ENCODE data around the gene DPP4. TPM values are rescaled to one million over a fixed set of nuclear protein-coding genes. Genes with fewer than 3 reads are reported as not detected.

DPP4 gene
- total and polyA plus RNA-seq, 8 donors = 0.15 to 30.1 (median 2.4) TPM

DNA sequence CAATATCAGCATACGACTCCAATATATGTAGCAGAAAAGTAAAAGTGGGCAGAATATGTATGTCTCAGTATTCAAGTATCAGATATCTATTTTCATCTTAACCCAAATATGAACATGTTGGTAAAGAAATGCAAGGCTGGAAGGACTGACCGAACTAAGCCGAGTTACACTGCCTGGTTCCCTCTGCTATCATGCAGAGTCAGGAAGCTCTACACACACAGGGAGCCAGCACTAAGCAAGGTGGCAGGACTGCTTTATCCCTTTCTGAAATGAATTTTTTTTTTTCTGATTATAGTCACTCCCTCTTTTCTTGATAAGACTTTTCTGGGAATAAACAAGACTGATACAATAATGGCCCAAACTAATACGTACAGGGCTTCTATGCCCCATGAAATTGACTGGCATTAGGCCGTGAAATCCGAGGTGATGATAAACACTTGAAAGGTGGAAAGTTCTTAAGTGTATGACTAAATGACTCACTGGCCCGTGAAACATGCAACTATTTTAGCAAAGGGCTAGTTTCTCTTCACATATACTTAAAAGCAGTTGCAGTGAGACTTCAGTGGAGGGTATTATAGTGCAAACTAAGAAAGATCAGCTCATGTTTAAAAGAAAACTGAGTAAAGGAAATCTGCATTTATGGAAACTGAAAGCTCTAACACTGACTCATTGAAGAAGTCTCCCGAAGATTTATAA lies 14.9 kb downstream of the DPP4 start:
- H3K4me1 ChIP-seq = no peaks in the 10 kb centered on the region
- H3K27ac ChIP-seq = peak overlapping the region in 1 of 5 donors; percentile 7
- no peak for DNase-seq
- H3K9me3 ChIP-seq = peaks cover 0 to 18% (median 13%) of the 10 kb centered on the region in 4 donors
- H3K36me3 ChIP-seq = no peaks in the 10 kb centered on the region
- H3K27me3 ChIP-seq = no peaks in the 10 kb centered on the region
- H3K4me3 ChIP-seq = no peak overlapping the region
- intact Hi-C loops (cut with DNase I; ENCODE audit: low total_unique reads) = no loop called here
- 28 to 52% (median 41%) methylated on average over 8 of the region's 8 CpGs for WGBS, 5 donors
- TF ChIP-seq POLR2A (IDR thresholded peaks at IDR 0.05) = no peak
- no peak for TF ChIP-seq EP300 (IDR thresholded peaks at IDR 0.05)
- TF ChIP-seq POLR2AphosphoS5 (IDR thresholded peaks at IDR 0.05) = no peak
- TF ChIP-seq, protein P1, sequence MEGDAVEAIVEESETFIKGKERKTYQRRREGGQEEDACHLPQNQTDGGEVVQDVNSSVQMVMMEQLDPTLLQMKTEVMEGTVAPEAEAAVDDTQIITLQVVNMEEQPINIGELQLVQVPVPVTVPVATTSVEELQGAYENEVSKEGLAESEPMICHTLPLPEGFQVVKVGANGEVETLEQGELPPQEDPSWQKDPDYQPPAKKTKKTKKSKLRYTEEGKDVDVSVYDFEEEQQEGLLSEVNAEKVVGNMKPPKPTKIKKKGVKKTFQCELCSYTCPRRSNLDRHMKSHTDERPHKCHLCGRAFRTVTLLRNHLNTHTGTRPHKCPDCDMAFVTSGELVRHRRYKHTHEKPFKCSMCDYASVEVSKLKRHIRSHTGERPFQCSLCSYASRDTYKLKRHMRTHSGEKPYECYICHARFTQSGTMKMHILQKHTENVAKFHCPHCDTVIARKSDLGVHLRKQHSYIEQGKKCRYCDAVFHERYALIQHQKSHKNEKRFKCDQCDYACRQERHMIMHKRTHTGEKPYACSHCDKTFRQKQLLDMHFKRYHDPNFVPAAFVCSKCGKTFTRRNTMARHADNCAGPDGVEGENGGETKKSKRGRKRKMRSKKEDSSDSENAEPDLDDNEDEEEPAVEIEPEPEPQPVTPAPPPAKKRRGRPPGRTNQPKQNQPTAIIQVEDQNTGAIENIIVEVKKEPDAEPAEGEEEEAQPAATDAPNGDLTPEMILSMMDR (IDR thresholded peaks at IDR 0.05) = no peak

GRCh38 chr2:162057426-162057825 lies 16.6 kb downstream of the DPP4 start:
- 84 to 89% (median 86%) methylated on average over 1 of the region's 1 CpG for WGBS, 5 donors
- intact Hi-C loops (cut with DNase I; ENCODE audit: low total_unique reads) = no loop called here
- TF ChIP-seq POLR2A (IDR thresholded peaks at IDR 0.05) (no peak), POLR2AphosphoS5 (IDR thresholded peaks at IDR 0.05) (no peak), EP300 (IDR thresholded peaks at IDR 0.05) (no peak)
- TF ChIP-seq, protein P1 (IDR thresholded peaks at IDR 0.05) = no peak
- Histone ChIP-seq H3K9me3 (peaks cover 0 to 18% (median 13%) of the 10 kb centered on the region in 4 donors), H3K27me3 (no peaks in the 10 kb centered on the region), H3K27ac (no peak overlapping the region), H3K4me3 (no peak overlapping the region), H3K4me1 (no peaks in the 10 kb centered on the region), H3K36me3 (no peaks in the 10 kb centered on the region)
- DNase-seq = no peak

- Histone ChIP-seq H3K27me3 (no peaks in the 10 kb centered on the region), H3K27ac (no peak overlapping the region), H3K4me1 (no peaks in the 10 kb centered on the region), H3K36me3 (no peaks in the 10 kb centered on the region), H3K9me3 (peaks cover 0 to 18% (median 13%) of the 10 kb centered on the region in 4 donors), H3K4me3 (no peak overlapping the region)
- intact Hi-C loops (cut with DNase I; ENCODE audit: low total_unique reads) = no loop called here
- DNase-seq = no peak
- TF ChIP-seq POLR2A (IDR thresholded peaks at IDR 0.05) = no peak
- no peak for TF ChIP-seq POLR2AphosphoS5 (IDR thresholded peaks at IDR 0.05)
- TF ChIP-seq EP300 (IDR thresholded peaks at IDR 0.05) = no peak
- TF ChIP-seq, protein P1 (IDR thresholded peaks at IDR 0.05) = no peak
- WGBS, 5 donors = 48 to 88% (median 78%) methylated on average over 2 of the region's 2 CpGs
Measured at GRCh38 chr2:162056796-162057399, 17.1 kb downstream of the DPP4 start.

DNA sequence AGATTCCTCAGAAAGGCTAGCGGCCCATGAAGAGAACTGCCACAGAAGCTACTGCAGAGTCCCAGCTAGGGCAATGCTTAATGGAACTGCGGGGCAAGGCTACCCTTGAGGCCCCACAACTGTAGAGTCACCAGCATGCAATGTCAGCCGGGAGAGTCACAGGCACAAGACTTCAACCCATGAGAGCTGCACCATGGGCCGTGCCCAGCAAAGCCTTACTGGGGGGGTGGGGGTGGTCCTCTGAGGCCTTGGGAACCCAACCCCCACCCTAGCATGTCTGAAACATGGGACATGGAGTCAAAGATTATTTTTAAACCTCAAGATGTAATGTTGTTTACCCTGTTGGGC lies 20.2 kb downstream of the DPP4 start:
- Histone ChIP-seq H3K36me3 (no peaks in the 10 kb centered on the region), H3K27ac (no peak overlapping the region), H3K4me3 (no peak overlapping the region), H3K4me1 (no peaks in the 10 kb centered on the region), H3K27me3 (no peaks in the 10 kb centered on the region), H3K9me3 (peaks cover 0 to 18% (median 13%) of the 10 kb centered on the region in 4 donors)
- TF ChIP-seq POLR2AphosphoS5 (IDR thresholded peaks at IDR 0.05) (no peak), EP300 (IDR thresholded peaks at IDR 0.05) (no peak), POLR2A (IDR thresholded peaks at IDR 0.05) (no peak)
- TF ChIP-seq, protein P1 (IDR thresholded peaks at IDR 0.05) = no peak
- DNase-seq = no peak
- intact Hi-C loops (cut with DNase I; ENCODE audit: low total_unique reads) = no loop called here
- WGBS, 5 donors = 94 to 100% (median 96%) methylated on average over 3 to 4 of the region's 4 CpGs
